Right atrium auricular region (tissue), 2 donors: ENCODE results near the gene ACLY. TPM values are rescaled to one million over a fixed set of nuclear protein-coding genes. Genes with fewer than 3 reads are reported as not detected.

Experiments used
- DNase-seq: peaks from one replicate; pipeline ENCODE4 v3.0.0-alpha.2; 2019; ENCODE audit warnings: low spot score
- H3K27ac ChIP-seq, 2 donors: fragments of 200-600 bp; sonication (generic); 1 replicate in 1 of 2; 2 replicates in 1 of 2; pipeline ENCODE4 v1.5.1; 2016 to 2019
- H3K27me3 ChIP-seq, 2 donors: fragments of 200-600 bp; sonication (generic); one replicate each; pipeline versions ENCODE4 v1.5.1 to v1.6.0; 2017 to 2019
- H3K36me3 ChIP-seq: fragments of 200-600 bp; sonication (generic); one replicate; pipeline ENCODE4 v1.5.1; 2016
- H3K4me1 ChIP-seq, 2 donors: fragments of 200-600 bp; sonication (generic); one replicate each; pipeline versions ENCODE4 v1.5.1 to v1.6.0; 2017 to 2019
- H3K4me3 ChIP-seq, 2 donors: fragments of 200-600 bp; sonication (generic); 1 replicate in 1 of 2; 2 replicates in 1 of 2; pipeline ENCODE4 v1.5.1; 2017 to 2019; ENCODE audit warnings: mild to moderate bottlenecking in 1 of 2, moderate library complexity in 1 of 2
- H3K9me3 ChIP-seq, 2 donors: fragments of 200-600 bp; sonication (generic); one replicate each; pipeline ENCODE4 v1.5.1; 2019
- total RNA-seq, 2 donors: library from RNA; depleted of rRNA; stranded (reverse); fragments of >200 nt; gene quantifications; one replicate each; pipeline ENCODE4 v1.1.0, GENCODE V29; 2016
- TF ChIP-seq, protein P1 (sequence below), 2 donors: fragments of 200-600 bp; sonication (generic); IDR thresholded peaks; one replicate each; pipeline ENCODE4 v1.5.1; 2019; ENCODE audit warnings: antibody characterized with exemption in 2 of 2

ACLY gene
- total RNA-seq, 2 donors from 2014 or later, result 31.7 to 42.2 TPM

DNA sequence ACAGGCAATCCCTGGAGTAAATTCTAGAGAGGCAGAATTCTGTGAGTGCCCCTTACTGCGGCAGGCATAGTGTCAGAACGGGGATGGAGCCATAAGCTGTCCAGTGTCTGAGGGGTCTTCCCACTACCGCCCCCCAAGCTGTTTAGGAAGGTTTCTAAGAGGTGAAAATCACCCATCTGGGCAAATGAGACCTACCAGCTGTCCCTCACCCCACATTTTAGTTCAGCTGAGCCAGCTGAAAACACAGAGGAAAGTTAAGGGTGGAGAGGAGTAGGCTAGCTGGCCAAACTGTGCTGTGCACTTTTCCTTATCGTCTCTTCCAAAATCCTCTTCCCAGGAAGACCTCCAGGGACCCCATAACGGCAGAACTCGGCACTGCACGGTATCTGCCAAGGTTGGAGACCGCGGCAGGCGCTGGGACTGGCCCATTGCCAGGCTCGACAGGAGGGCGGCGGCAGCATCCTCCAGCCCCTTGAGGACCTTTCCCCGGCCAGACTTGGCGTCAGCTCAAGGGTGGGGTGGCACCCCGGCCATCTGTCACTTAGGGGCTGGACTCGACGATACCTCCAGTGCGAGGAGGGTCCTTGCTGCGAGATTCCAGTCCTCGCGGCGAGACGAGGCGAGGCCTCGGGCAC is 955 bp downstream of the ACLY start:
- peak; percentile 63 for DNase-seq
- H3K27ac ChIP-seq, result peak overlapping the region; percentile 86 to 89
- peak overlapping the region; percentile 80 to 96 for H3K4me3 ChIP-seq
- H3K27me3 ChIP-seq, result no peaks in the 10 kb centered on the region
- H3K4me1 ChIP-seq, result peaks cover 0 to 52% of the 10 kb centered on the region in 2 donors
- TF ChIP-seq, protein P1, sequence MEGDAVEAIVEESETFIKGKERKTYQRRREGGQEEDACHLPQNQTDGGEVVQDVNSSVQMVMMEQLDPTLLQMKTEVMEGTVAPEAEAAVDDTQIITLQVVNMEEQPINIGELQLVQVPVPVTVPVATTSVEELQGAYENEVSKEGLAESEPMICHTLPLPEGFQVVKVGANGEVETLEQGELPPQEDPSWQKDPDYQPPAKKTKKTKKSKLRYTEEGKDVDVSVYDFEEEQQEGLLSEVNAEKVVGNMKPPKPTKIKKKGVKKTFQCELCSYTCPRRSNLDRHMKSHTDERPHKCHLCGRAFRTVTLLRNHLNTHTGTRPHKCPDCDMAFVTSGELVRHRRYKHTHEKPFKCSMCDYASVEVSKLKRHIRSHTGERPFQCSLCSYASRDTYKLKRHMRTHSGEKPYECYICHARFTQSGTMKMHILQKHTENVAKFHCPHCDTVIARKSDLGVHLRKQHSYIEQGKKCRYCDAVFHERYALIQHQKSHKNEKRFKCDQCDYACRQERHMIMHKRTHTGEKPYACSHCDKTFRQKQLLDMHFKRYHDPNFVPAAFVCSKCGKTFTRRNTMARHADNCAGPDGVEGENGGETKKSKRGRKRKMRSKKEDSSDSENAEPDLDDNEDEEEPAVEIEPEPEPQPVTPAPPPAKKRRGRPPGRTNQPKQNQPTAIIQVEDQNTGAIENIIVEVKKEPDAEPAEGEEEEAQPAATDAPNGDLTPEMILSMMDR (IDR thresholded peaks at IDR 0.05), result no peak
- H3K36me3 ChIP-seq, result peaks cover 9% of the 10 kb centered on the region
- H3K9me3 ChIP-seq, result no peaks in the 10 kb centered on the region

DNA sequence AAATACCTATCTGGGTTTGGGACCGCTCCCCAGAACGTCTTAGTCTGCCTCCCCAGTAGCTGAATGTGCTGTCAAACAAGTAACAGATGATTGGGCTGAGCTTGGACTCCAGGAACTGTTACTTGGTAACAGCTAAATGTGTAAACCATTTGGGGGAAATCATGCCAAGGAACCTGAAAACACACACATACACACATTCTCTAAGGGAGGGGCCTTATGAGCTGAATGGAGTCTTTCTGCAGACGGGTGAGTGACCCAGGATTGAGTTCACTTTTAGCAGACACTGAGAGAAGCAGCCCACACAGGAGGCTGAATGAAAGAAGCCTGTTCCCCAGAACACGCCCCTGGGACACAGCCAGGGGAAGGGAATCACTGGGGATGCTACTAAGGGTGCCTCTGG is 1.6 kb downstream of the ACLY start:
- Histone ChIP-seq H3K4me3 (peak overlapping the region in 1 of 2 donors; percentile 96), H3K27me3 (no peaks in the 10 kb centered on the region), H3K4me1 (peaks cover 0 to 52% of the 10 kb centered on the region in 2 donors), H3K9me3 (no peaks in the 10 kb centered on the region), H3K27ac (peak overlapping the region; percentile 86 to 89), H3K36me3 (peaks cover 15% of the 10 kb centered on the region)
- TF ChIP-seq, protein P1 (IDR thresholded peaks at IDR 0.05), result no peak
- DNase-seq, result no peak

DNA sequence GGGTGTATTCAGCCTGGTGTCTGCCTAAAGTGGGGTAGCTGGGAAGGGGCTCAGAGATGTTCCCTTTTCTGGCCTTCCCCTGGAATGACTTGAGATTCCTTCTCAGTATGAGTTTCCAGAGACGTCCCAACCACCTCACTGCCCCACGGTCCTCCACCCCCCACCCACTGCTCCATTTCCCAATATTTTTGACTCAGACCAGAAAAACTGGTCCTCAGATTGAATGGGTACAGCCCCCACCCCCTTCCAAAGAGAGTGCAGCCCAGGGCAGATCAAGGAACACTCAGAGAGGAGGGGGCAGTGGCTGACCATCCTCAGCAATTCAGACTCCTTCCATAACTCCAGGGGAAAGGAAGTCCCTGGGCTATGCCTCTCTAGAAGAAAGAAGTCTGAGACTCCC is 3.2 kb downstream of the ACLY start:
- Histone ChIP-seq H3K27ac (no peak overlapping the region), H3K4me1 (peaks cover 0 to 52% of the 10 kb centered on the region in 2 donors), H3K4me3 (no peak overlapping the region), H3K36me3 (peaks cover 31% of the 10 kb centered on the region), H3K9me3 (no peaks in the 10 kb centered on the region), H3K27me3 (no peaks in the 10 kb centered on the region)
- TF ChIP-seq, protein P1 (IDR thresholded peaks at IDR 0.05), result no peak
- no peak for DNase-seq

DNA sequence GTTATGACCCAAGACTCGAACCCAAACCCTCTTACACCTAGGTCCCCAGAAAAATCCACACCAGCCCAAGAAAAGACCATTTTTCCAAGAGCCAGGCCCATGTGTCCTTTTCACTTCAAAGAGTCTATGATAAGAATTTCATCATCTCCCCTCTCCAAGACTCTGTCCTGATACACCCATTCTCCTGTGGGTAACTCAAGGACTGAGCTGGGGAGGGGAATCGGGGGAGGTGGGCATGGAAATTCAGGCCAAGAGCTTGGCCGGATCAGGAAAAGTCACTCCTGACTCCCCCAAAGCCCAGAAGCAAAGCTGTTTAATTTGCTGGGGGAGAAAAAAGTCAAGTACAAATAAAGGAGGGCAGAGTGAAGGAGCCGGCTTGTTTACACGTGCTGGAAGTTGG is 3.7 kb downstream of the ACLY start:
- Histone ChIP-seq H3K36me3 (peaks cover 37% of the 10 kb centered on the region), H3K27ac (no peak overlapping the region), H3K9me3 (no peaks in the 10 kb centered on the region), H3K27me3 (no peaks in the 10 kb centered on the region), H3K4me1 (peaks cover 0 to 50% of the 10 kb centered on the region in 2 donors), H3K4me3 (no peak overlapping the region)
- DNase-seq, result no peak
- TF ChIP-seq, protein P1 (IDR thresholded peaks at IDR 0.05), result no peak

DNA sequence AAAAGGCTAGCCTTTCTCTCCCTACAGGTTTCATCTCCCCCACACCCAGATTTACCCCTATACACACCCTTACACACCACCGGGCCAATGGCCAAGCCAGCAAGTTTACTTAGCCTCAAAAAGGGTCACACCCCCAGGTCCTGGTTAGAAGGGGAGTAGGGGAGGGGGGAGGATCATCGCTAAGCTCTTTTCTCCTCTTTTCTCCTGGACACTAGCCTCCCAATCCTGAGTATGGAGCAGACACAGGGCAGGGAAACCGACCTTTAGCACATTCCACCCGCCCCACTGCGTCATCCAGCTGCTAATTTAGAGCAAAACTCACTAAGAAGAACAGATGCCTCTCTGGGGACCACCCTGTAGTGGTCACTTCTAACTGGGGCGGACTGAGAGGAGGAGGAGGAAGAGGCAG is 4.4 kb downstream of the ACLY start:
- H3K9me3 ChIP-seq, result no peaks in the 10 kb centered on the region
- no peak overlapping the region for H3K27ac ChIP-seq
- peaks cover 43% of the 10 kb centered on the region for H3K36me3 ChIP-seq
- no peak for DNase-seq
- TF ChIP-seq, protein P1 (IDR thresholded peaks at IDR 0.05), result no peak
- H3K4me1 ChIP-seq, result peaks cover 0 to 44% of the 10 kb centered on the region in 2 donors
- H3K4me3 ChIP-seq, result no peak overlapping the region
- H3K27me3 ChIP-seq, result no peaks in the 10 kb centered on the region

DNA sequence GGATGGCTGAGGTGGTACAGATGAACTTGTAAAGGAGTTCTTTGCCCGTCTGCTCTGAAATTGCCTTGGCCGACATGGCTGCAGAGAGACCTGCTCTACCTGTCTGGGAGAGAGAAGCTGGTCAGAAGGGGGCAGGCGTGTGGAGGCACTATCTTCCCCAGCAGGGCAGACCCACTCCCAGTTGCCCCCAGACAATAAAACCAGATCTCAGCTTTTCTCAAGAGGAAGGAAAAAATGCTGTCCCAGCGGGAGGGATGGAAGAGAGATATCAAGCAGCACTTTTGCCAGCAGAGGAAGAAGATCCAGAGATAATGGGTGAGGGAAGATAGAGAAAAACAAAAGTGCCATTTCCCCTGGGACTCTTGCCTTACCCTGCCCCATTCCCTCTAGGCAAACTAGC is 5.0 kb downstream of the ACLY start:
- no peaks in the 10 kb centered on the region for H3K9me3 ChIP-seq
- H3K27ac ChIP-seq, result no peak overlapping the region
- no peaks in the 10 kb centered on the region for H3K27me3 ChIP-seq
- TF ChIP-seq, protein P1 (IDR thresholded peaks at IDR 0.05), result no peak
- H3K36me3 ChIP-seq, result peaks cover 49% of the 10 kb centered on the region
- DNase-seq, result no peak
- H3K4me1 ChIP-seq, result peaks cover 0 to 42% of the 10 kb centered on the region in 2 donors
- H3K4me3 ChIP-seq, result no peak overlapping the region
